NB4 (cell line): ENCODE data around the gene RYR3.
A peak's percentile ranks its signal among the peaks of the same experiment; 100 is the strongest.

Experiments
- DNase-seq: peaks from one replicate; pipeline ENCODE4 v3.0.0; 2010; ENCODE audit warnings: low read depth
- H3K4me3 ChIP-seq: one replicate; pipeline ENCODE4 v1.5.1; 2011; ENCODE audit warnings: mild to moderate bottlenecking, low read depth, low read length, moderate library complexity
- MAX ChIP-seq: IDR thresholded peaks from 2 replicates; pipeline ENCODE4 v1.6.1; 2011; ENCODE audit warnings: low read depth, low read length
- MYC ChIP-seq: IDR thresholded peaks from 2 replicates; pipeline ENCODE4 v1.6.1; 2011; ENCODE audit warnings: low read depth, low read length
- POLR2A ChIP-seq: IDR thresholded peaks from 2 replicates; pipeline ENCODE4 v1.6.1; 2011; ENCODE audit warnings: mild to moderate bottlenecking; ENCODE audit not compliant: insufficient read length; ENCODE audit errors: extremely low read depth
- TF ChIP-seq, protein P1 (sequence below): IDR thresholded peaks from one replicate; pipeline ENCODE4 v1.5.1; 2012; ENCODE audit warnings: low read depth, low read length

Gene RYR3

GRCh38 chr15:33547876-33548275 lies 237.1 kb downstream of the RYR3 start:
- no peak overlapping the region for H3K4me3 ChIP-seq
- TF ChIP-seq MYC (no peak), POLR2A (no peak), MAX (no peak)
- TF ChIP-seq, protein P1, sequence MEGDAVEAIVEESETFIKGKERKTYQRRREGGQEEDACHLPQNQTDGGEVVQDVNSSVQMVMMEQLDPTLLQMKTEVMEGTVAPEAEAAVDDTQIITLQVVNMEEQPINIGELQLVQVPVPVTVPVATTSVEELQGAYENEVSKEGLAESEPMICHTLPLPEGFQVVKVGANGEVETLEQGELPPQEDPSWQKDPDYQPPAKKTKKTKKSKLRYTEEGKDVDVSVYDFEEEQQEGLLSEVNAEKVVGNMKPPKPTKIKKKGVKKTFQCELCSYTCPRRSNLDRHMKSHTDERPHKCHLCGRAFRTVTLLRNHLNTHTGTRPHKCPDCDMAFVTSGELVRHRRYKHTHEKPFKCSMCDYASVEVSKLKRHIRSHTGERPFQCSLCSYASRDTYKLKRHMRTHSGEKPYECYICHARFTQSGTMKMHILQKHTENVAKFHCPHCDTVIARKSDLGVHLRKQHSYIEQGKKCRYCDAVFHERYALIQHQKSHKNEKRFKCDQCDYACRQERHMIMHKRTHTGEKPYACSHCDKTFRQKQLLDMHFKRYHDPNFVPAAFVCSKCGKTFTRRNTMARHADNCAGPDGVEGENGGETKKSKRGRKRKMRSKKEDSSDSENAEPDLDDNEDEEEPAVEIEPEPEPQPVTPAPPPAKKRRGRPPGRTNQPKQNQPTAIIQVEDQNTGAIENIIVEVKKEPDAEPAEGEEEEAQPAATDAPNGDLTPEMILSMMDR, result no peak
- peak; percentile 56 for DNase-seq

- TF ChIP-seq MAX, result no peak
- TF ChIP-seq, protein P1, result no peak
- TF ChIP-seq MYC, result no peak
- TF ChIP-seq POLR2A, result no peak
- DNase-seq, result no peak
- H3K4me3 ChIP-seq, result no peak overlapping the region
Measured at GRCh38 chr15:33551860-33552259, 241.1 kb downstream of the RYR3 start.

GRCh38 chr15:33553157-33553556 lies 242.4 kb downstream of the RYR3 start:
- DNase-seq, result no peak
- H3K4me3 ChIP-seq, result no peak overlapping the region
- no peak for TF ChIP-seq POLR2A

DNA sequence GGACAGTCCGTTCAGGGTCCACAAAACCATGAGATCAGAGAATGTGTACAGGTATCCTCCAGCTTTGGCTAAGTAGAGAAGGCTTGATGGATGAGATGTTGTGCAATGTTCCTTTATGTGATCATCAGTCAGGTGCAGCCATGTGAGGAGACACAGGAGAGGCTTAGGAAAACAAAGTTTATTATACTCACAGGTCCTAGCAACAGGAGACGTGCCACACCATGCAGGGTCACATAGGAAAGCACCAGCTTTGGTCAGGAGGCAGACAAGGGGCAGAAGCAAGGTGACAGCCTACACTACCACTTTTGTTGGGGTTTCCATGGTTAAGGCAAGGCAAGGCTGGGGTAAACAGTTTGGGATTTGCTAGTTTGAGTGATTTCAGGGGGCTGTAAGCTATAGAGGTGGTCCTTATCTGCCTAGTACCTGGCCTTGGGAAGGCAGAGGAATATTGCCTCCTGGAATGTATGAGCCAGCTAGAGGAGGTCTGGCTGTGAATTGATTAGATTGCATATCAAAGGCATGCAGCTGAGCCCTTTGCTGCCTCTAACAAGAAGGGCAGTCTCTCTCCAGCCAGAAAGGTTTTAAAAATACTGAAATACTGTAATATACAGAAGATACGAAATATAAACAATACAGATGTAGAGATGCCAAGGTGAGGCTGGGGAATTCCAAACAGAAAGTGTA lies 248.6 kb downstream of the RYR3 start:
- TF ChIP-seq, protein P1, result no peak
- no peak for TF ChIP-seq POLR2A
- TF ChIP-seq MYC, result no peak
- TF ChIP-seq MAX, result no peak
- DNase-seq, result no peak
- no peak overlapping the region for H3K4me3 ChIP-seq

- TF ChIP-seq MYC (no peak), POLR2A (no peak), MAX (no peak)
- TF ChIP-seq, protein P1, result no peak
- no peak overlapping the region for H3K4me3 ChIP-seq
Measured at GRCh38 chr15:33561407-33561806, 250.6 kb downstream of the RYR3 start.

DNA sequence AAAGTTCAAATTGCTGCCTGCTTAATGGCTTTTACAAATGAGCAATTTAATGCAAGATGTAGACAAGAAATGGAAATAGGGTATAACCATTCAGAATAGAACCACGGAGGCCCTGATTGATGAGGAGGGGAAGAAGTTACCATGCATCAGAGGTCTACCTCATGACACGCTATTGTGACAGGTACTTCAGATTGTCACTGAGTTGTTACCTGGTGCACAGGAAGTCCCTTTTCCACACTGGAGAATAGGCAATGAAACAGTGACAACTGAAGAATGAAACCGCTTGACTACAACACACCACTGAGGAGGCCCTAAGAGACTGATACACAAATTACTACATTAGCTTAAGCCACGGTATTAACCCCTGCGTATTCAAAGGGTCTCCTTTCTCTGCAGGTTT lies 251.2 kb downstream of the RYR3 start:
- no peak overlapping the region for H3K4me3 ChIP-seq
- DNase-seq, result no peak
- TF ChIP-seq POLR2A (no peak), MAX (no peak), MYC (no peak)
- TF ChIP-seq, protein P1, result no peak

More at GRCh38 chr15:33561407-33561806, 250.6 kb downstream of the RYR3 start:
- no peak for DNase-seq
